ENCODE results near the gene NOS1AP.

GRCh38 chr1:162196387-162196786, 126.9 kb downstream of the NOS1AP start:
- TF ChIP-seq CTCF (IDR thresholded peaks at IDR 0.05): no peak
- TF ChIP-seq FOXJ3 (CRISPR knock-in tag; IDR thresholded peaks at IDR 0.05): no peak
- no peak for TF ChIP-seq ELF1 (IDR thresholded peaks at IDR 0.05)
- TF ChIP-seq JUND (IDR thresholded peaks at IDR 0.05): no peak
- no peak for TF ChIP-seq YY1 (IDR thresholded peaks at IDR 0.05; ENCODE audit: low read depth)
- TF ChIP-seq POLR2AphosphoS5 (IDR thresholded peaks at IDR 0.05; ENCODE audit: low read depth, low read length): no peak
- no peak for TF ChIP-seq GATA2 (CRISPR knock-in tag; IDR thresholded peaks at IDR 0.05)

Data from SK-N-SH (cell line).